CD4-positive, alpha-beta T cell treated with Interleukin-12 subunit alpha and Interleukin-12 subunit beta, for 1 hour (primary cell): ENCODE results near the gene MT1H.
"Not testable (repeated sequence)": the region's sequence is repeated elsewhere in the genome, so short reads cannot be mapped to it uniquely, and the experiment has no call there.

Experiments
- DNase-seq: peaks from one replicate; pipeline ENCODE4 v3.0.0-alpha.2; 2020

Gene MT1H

DNA sequence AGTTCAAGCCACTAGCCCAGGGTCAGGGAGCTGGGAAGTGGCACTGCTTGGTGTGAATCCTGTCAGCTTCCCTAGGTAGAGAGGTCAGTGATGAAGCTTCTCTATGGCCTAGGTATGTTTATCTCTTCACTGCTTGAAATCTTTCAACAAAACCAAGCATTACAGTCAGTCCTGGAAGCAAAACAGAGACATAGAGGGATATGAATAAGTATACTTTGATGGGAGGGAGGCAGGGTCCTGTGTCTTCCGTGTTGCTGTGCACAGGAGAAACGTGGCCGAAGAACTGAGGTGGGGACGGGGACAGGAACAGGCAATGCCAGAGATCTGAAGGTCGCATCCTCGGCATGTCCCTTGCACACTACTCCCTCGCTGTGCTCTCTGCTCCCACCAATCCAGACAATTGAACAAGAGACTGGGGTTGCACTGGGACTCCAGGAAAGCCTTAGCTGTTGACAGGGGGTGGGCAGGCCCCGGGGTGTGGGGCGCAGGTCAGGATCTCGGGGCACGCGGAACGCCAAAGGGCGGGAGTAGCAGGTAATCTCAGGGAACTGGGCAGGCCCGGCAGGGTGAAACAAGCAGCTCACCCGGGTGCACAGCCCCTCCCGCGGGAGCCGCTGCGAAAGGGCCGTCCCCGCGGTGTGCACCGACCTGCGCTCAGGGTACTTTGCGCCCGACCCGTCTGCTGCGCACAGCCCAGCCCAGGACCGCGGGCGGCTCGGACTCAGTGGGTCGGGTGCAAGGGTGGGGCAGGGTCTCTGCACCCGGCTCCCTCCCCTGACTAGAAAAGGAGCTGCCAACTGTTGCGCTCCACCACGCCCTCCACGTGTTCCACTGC is at the start of gene MT1H:
Gene MT1H, plus strand, starts transcription at position 810 of the 835 bp plus-strand sequence. CDS start 71 bp downstream, outside the sequence.
- no peak for DNase-seq

DNA sequence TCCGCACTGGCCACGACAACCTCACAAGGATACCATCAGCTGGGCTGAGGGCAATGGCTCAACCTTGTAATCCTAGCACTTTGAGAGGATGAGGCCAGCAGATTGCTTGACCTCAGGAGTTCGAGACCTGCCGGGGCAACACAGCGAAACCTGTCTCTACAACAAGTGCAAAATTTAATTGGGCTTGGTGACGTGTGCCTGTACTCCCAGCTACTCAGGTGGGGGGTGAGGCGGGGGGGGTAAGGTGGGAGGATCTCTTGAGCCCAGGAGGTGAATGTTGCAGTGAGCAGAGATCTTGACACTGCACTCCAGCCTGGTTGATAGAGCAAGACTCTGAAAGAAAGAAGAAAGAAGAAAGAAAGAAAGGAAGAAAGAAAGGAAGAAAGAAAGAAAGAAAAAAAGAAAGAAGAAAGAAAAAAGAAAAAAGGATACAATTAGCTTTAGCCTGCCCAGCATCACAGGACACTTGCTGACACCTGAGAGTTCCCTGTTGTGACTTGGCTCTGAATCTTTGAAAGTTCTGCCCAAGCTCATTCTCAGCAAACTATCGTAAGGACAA is 49.2 kb upstream of the MT1H start:
- DNase-seq: no peak

DNA sequence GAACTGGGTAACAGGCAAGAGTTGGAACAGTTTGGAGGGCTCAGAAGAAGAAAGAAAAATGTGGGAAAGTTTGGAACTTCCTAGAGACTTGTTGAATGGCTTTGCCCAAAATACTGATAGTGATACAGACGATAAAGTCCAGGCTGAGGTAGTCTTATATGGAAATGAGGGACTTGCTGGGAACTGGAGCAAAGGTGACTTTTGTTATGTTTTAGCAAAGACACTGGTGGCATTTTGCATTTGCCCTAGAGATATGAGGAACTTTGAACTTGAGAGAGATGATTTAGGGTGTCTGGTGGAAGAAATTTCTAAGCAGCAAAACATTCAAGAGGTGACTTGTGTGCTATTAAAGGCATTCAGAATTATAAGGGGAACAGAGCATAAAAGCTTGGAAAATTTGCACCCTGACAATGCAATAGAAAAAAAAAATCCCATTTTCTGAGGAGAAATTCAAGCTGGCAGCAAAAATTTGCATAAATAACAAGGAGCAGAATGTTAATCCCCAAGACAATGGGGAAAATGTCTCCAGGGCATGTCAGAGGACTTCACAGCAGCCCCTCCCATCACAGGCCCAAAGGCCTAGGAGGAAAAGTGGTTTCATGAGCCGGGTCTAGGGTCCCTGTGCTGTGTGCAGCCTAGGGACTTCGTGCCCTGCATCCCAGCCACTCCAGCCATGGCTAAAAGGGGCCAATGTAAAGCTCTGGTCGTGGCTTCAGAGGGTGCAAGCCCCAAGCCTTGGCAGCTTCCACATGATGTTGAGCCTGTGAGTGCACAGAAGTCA is 47.8 kb upstream of the MT1H start:
- DNase-seq: not testable (repeated sequence)

DNA sequence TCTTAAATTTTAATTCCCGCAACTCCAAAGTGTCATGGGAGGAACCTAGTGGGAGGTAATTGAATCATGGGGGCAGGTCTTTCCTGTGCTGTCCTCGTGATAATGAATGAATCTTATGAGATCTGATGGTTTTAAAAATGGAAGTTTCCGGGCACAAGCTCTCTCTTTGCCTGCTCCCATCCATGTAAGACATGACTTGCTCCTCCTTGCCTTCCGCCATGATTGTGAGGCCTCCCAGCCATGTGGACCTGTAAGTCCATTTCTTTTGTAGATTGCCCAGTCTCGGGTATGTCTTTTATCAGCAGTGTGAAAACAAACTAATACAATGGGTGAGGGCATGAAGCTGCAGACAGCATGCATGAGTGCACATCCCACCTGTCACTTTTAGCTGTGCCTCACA is 46.4 kb upstream of the MT1H start:
- not testable (repeated sequence) for DNase-seq

DNA sequence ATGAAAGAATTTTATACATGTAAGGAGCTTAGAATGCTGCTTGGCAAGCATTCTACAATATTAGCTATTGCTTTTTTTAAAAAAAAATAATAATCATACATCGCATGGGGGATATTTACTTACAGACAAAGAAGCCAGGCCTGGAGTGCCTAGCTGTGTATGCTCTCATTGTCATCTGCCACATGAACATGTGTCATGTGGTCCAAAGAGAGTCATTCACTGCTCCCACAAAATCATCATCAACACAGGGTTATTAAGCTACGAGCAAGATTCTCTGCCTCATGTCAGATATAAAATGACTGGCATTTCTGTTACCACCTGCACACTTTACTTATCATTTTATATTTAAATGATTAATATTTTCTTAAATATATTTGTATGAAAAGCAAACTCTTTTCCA is 46.0 kb upstream of the MT1H start:
- no peak for DNase-seq

DNA sequence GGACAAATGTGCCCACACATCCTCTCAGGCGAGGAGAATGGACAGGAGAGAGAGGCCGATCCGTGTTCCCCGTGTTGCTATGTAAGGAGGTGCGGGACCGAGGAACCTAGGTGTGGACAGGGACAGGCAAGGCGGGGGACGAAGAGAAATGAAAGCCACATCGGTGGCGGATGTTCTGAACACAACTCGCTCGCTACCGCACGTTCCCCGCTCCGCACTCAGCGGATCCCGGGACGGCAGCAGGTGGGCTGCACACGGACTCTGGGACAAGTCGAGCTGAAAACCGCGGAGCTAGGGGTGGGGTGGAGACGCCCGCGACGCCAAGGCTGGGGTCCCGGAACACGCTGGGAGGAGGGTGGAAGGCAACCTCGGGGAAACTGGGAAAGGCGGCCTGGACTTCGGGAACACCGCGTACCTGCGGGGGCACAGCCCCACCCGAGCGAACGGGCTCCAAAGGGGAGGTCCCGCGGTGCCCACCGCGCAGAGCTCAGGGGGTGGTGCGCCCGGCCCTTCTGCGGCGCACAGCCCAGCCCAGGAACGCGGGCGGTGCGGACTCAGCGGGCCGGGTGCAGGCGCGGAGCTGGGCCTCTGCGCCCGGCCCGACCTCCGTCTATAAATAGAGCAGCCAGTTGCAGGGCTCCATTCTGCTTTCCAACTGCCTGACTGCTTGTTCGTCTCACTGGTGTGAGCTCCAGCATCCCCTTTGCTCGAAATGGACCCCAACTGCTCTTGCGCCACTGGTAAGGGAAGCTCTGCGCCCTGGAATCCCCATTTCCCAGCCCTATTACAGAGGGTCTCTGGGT is 44.3 kb upstream of the MT1H start, which contains the start of gene MT1E:
Gene MT1E, plus strand, starts transcription at position 642 of the 803 bp plus-strand sequence. Its CDS starts 71 bp downstream, at position 713.
- peak; percentile 22 for DNase-seq

DNA sequence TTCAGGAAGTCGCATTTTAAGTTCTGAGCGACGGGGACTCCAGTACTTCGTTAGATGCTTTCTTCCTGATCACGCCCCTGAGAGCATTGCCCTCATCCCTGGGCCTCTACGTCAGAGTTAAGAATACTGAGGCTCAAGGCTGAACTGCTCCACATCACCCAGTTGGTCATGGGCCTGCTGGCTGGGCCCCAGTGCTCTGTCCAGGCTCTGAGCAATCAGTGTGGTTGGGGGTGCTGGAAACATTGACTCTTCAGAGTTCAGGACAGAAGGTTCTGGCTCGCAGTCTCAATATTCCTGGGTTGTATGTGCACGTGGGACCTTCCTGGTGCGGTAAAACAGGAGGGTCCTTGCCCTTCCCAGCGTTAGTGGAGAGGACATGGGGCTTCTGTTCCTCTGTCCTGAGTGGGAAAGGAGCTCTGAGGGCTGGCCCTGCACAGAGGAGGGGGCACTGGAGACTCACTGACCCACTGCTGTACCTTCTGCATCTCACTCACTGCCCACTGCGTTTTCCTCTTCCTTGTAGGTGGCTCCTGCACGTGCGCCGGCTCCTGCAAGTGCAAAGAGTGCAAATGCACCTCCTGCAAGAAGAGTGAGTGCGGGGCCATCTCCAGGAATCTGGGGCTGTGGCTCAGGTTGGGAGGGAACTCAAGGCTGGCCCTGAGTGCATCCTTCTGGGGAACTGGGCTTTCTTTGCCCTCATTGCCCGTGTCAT is 43.5 kb upstream of the MT1H start:
- no peak for DNase-seq

DNA sequence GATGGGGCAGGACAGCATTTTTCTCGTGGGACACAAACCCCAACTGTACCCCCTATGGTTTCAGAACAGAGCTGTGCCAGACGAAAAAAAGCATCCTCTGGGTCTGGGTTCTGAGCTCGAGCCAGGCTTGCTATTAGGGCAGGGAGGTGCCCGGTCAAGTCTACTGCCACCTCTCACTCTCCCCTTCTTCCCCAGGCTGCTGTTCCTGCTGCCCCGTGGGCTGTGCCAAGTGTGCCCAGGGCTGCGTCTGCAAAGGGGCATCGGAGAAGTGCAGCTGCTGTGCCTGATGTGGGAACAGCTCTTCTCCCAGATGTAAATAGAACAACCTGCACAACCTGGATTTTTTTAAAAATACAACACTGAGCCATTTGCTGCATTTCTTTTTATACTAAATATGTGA is 42.9 kb upstream of the MT1H start:
- DNase-seq: no peak

DNA sequence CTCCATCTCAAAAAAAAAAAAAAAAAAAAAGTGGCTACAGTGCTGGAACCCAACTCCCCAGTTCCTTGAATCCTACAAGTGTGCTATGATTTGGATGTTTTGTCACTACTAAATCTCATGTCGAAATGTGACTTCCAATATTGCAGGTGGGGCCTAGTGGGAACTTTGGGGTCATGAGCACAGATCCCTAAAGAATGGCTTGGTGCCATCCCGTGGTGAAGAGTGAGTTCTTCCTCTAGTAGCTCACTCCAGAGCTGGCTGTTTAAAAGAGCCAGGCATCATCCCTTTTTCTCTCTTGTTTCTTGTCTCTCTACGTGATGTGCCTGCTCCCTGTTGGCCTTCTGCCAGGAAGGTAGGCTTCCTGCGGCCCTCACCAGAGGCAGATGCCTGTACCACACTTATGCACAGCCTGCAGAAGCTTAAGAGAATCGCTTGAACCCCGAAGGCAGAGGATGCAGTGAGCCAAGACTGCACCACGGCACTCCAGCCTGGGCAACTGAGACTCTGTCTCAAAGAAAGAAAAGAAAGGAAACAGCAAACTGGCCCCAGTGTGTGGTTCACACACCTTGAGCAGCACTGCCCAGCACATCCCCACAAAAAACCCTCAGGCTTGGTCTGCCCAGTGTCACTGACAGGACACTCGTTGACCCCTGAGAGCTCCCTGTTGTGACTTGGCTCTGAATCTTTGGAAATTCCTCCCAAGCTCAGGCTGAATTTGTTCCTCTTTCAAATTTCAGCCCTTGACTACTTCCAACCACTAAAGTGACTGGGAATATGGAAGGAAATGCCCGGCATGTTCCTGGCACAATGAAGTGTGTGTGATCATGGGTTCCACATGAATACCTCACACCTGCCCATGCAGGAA is 40.9 kb upstream of the MT1H start:
- DNase-seq: no peak

DNA sequence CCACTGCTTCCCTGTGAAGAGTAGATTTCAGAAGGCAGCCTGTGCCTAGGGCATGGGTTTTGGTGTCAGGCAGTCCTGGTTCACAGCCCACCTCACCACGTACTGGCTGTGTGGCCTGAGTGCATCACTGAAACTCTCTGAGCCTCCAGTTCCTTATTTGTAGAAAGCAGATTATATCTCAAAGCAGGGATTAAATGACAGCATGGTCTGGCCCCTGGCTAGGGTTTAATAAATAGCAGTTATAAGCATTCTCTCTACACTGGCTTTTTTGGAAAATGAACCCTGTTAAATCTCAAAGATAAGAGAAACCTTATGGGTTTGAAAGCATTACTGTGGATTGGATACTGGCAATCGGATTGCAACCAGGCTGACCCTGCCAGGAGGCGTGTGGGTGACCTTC is 40.1 kb upstream of the MT1H start:
- no peak for DNase-seq

DNA sequence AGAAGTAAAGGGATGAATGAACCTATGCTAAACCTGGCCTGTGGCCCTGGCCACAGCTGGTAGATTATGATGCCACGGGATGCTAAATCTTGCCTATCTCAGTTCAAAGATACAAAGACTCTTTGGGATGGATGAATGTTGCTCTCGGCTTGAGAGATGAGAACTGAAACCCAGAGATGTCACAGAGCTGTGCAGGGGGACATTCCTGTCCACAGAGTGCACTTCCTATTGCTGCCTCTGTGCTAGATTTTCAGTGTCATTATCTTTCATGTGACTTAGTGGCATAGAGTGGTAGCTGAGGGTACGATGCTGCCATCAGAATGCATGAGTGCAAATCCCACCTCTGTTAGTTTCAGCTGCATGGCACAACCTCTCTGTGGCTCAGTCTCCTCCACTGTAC is 39.5 kb upstream of the MT1H start:
- DNase-seq: no peak

DNA sequence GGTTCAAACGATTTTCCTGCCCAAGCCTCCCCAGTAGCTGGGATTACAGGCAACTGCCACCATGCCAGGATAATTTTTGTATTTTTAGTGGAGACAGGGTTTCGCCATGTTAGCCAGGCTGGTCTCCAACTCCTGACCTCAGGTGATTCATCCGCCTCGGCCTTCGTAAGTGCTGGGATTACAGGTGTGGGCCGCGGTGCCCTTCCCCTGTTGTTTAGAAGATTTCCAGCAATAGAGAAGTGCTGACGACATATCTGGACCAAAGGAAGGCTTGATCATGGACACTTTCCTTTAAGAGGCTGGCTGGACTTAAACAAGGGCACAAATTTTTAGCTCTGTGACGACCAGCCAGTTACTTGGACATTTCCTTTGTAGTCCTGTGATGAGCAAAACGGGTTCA is 38.4 kb upstream of the MT1H start:
- no peak for DNase-seq

DNA sequence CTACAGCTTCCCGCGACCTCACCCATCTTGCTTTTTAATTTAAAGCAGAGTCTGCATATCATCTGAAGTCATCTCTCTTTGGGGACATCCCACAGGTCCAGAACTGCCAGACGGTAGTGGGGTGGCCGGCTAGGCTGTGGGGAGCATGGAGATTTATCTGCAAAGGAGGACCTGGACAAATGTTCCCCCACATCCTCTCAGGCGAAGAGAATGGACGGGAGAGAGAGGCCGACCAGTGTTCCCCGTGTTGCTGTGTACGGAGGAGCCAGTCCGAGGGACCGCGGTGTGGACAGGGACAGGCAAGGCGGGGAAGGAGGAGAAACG is 37.8 kb upstream of the MT1H start:
- no peak for DNase-seq

DNA sequence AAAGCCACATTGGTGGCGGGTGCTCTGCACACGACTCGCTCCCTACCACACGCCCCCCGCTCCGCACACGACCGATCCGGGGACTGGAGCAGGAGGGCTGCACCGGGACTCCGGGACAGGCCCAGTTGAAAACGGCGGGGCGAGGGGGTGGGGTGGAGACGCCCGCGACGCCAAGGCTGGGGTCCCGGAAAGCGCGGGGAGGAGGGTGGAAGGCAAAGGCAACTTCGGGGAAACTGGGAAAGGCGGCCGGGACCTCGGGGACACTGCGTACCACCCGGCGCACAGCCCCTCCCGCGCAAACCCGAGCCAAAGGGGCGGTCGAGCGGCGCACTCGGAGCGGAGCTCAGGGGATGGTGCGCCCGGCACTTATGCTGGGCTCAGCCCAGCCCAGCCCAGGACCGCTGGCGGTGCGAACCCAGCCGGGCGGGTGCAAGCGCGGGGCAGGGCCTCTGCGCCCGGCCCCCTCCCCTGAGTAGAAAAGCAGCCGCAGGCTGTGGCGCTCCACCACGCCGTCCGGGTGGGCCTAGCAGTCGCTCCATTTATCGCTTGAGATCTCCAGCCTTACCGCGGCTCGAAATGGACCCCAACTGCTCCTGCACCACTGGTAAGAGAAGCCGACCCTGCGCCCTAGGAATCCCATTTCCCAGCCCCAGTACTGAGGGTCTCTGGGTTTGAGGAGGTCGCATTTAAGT is 37.3 kb upstream of the MT1H start, which contains the start of gene MT1M:
Gene MT1M, plus strand, starts transcription at position 504 of the 692 bp plus-strand sequence. Its CDS starts 73 bp downstream, at position 577.
- no peak for DNase-seq

DNA sequence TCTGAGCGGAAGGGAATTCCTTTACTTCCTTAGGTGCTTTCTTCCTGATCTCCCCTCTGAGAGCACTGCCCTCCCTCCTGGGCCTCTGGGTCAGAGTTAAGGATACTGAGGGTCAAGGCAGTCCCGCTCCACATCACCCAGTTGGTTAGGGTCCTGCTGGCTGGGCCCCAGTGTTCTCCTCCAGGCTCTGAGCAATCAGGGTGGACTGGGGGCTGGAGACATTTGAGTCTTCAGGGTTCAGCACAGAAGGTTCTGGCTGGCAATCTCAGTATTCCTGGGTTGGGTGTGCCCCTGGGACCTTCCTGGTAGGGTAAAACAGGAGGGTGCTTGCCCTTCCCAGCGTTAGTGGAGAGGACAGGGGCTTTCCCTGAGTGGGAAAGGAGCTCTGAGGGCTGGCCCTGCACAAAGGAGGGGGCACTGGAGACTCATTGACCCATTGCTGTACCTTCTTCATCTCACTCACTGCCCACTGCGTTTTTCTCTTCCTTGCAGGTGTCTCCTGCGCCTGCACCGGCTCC is 36.7 kb upstream of the MT1H start:
- DNase-seq: no peak

DNA sequence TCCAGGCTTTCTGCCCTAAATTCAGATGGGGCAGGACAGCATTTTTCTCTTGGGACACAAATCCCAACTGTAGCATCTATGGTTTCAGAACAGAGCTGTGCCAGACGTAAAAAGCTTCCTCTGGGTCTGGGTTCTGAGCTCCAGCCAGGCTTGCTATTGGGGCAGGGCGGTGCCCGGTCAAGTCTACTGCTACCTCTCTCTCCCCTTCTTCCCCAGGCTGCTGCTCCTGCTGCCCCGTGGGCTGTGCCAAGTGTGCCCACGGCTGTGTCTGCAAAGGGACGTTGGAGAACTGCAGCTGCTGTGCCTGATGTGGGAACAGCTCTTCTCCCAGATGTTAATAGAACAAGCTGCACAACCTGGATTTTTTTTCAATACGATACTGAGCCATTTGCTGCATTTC is 36.1 kb upstream of the MT1H start:
- DNase-seq: no peak

DNA sequence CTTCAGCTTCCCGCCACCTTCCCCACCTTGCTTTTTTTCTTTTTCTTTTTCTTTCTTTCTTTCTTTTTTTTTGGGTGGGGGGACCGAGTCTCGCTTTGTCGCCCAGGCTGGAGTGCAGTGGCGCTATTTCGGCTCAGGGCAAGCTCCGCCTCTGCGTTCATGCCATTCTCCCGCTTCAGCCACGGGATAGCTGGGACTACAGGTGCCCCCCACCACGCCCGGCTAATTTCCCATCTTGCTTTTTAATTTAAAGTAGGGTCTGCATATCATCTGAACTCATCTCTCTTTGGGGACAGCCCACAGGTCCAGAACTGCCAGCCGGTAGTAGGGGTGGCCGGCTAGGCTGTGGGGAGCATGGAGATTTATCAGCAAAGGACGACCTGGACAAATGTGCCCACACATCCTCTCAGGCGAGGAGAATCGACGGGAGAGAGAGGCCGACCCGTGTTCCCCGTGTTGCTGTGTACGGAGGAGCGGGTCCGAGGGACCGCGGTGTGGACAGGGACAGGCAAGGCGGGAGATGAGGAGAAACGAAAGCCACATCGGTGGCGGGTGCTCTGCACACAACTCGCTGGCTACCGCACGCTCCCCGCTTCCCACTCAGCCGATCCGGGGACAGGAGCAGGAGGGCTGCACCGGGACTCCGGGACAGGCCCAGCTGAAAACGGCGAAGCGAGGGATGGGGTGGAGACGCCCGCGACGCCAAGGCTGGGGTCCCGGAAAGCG is 34.7 kb upstream of the MT1H start:
- DNase-seq: no peak

DNA sequence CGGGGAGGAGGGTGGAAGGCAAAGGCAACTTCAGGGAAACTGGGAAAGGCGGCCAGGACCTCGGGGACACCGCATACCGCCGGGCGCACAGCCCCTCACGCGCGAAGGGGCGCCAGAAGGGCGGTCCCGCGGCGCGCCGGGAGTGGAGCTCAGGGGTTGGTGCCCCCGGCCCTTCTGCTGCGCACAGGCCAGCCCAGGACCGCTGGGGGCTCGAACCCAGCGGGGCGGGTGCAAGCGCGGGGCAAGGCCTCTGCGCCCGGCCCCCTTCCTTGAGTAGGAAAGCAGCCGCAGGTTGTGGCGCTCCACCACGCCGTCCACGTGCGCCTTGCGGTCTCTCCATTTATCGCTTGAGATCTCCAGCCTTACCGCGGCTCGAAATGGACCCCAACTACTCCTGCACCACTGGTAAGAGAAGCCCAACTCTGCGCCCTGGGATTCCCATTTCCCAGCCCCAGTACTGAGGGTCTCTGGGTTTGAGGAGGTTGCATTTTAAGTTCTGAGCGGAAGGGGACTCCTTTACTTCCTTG is 34.1 kb upstream of the MT1H start:
- DNase-seq: no peak
